ENCODE data around the gene TCAIM.

Gene TCAIM

DNA sequence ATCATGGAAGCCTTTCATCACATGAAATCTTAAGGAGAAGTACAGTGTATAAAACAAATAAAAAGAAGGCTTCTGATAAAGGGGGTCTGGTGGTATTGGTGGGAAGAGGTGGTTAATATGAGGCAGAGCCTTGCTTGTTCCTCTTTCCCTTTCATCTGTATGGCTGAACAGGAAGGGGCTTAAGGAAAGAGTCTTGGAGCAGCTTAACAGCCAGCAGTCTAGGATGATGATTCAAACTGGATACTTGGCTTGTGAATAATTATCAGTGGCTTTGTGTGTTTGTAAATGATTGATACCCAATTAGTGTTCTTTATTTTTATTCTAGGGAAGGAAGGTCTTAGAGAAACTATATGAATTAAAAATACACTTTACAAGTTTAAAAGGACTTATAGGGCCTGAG lies 29.1 kb upstream of the TCAIM start:
- TF ChIP-seq CTCF (IDR thresholded peaks at IDR 0.05; ENCODE audit: low read depth, low read length, missing control alignments): no peak
- H3K4me3 ChIP-seq (replicated peaks; ENCODE audit: low read depth, low read length): no peak overlapping the region
- no peak for DNase-seq (ENCODE audit: extremely low read depth, low read depth)

DNA sequence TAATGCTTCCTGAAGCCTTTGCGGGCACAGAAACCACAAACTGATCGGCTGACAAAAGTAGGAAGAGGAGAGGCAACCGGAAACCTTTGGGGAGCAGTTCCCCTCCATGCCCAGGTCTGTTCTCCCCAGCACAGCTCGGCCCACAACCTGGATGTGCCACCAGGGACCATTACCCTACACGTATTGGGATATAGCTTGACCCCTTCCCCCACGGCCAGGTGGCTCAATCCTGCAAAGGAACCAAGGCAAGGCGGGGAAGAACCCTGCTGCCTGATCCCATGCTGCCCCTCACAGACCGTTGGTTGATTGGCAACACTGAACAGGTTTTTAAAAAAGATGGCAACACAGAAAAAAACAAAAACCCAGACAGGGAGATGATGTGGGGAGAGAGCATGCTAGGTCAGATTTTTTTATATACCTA lies 19.7 kb upstream of the TCAIM start:
- TF ChIP-seq CTCF (IDR thresholded peaks at IDR 0.05; ENCODE audit: low read depth, low read length, missing control alignments): no peak
- no peak for DNase-seq (ENCODE audit: extremely low read depth, low read depth)
- no peak overlapping the region for H3K4me3 ChIP-seq (replicated peaks; ENCODE audit: low read depth, low read length)

- no peak for DNase-seq (ENCODE audit: extremely low read depth, low read depth)
- H3K4me3 ChIP-seq (replicated peaks; ENCODE audit: low read depth, low read length): no peak overlapping the region
- no peak for TF ChIP-seq CTCF (IDR thresholded peaks at IDR 0.05; ENCODE audit: low read depth, low read length, missing control alignments)
Measured at GRCh38 chr3:44321335-44321734, 17.2 kb upstream of the TCAIM start.

GRCh38 chr3:44323341-44323955 lies 15.1 kb upstream of the TCAIM start:
- TF ChIP-seq CTCF (IDR thresholded peaks at IDR 0.05; ENCODE audit: low read depth, low read length, missing control alignments): peak; percentile 77
- peak; percentile 35 for DNase-seq (ENCODE audit: extremely low read depth, low read depth)
- H3K4me3 ChIP-seq (replicated peaks; ENCODE audit: low read depth, low read length): no peak overlapping the region

DNA sequence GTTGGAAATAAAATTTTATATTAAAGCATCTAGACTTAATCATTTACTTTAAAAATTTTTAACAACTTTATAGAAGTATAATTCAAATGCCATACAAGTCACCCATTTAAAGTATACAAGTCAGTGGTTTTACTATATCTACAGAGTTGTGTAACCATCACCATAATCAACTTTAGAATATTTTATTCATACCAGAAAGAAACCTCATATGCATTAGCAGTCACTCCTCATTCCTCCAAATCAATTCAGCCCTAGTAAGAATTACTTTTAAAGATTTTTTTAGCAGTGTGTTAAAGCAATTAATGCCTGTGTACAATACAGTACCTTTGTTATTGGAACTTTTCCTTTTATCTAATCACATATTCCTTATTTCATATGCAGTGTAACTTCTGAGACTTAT lies 14.0 kb upstream of the TCAIM start:
- TF ChIP-seq CTCF (IDR thresholded peaks at IDR 0.05; ENCODE audit: low read depth, low read length, missing control alignments): no peak
- no peak for DNase-seq (ENCODE audit: extremely low read depth, low read depth)
- H3K4me3 ChIP-seq (replicated peaks; ENCODE audit: low read depth, low read length): no peak overlapping the region

GRCh38 chr3:44326019-44326418 lies 12.5 kb upstream of the TCAIM start:
- no peak for DNase-seq (ENCODE audit: extremely low read depth, low read depth)
- no peak for TF ChIP-seq CTCF (IDR thresholded peaks at IDR 0.05; ENCODE audit: low read depth, low read length, missing control alignments)
- no peak overlapping the region for H3K4me3 ChIP-seq (replicated peaks; ENCODE audit: low read depth, low read length)

DNA sequence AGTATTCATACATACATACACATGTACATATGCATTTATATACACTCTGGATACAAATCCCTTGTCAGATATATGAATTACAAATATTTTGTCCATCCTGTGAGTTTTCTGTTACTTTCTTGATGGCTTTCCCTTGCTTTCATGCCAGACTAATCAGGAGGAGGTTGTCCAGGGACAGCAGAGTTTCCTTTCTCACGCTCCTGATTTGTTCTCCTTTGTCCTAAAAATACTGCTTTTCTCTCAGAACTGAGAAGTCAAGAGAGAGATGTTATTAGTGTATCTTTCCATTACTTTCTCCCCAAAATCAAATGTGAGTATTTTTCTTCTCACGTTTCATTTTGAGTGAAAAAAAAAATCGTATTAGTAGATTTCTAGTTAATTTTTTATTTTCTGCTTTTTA lies 12.1 kb upstream of the TCAIM start:
- TF ChIP-seq CTCF (IDR thresholded peaks at IDR 0.05; ENCODE audit: low read depth, low read length, missing control alignments): no peak

More for the DNA sequence above, 12.1 kb upstream of the TCAIM start:
- no peak overlapping the region for H3K4me3 ChIP-seq (replicated peaks; ENCODE audit: low read depth, low read length)
- no peak for DNase-seq (ENCODE audit: extremely low read depth, low read depth)
